Nephron (organoid): ENCODE measurements around the gene GSN.

Experiments
- H3K27ac Mint-ChIP-seq, 3 experiments: 2 replicates each; pipeline ENCODE4 v1.8.0; 2020; ENCODE audit warnings: mixed read lengths in 3 of 3, mild to moderate bottlenecking in 2 of 3, moderate library complexity in 1 of 3
- H3K27me3 Mint-ChIP-seq: 2 replicates; pipeline ENCODE4 v1.8.0; 2021; ENCODE audit warnings: low read depth, mild to moderate bottlenecking, moderate library complexity, mixed read lengths
- H3K36me3 Mint-ChIP-seq: 2 replicates; pipeline ENCODE4 v1.8.0; 2020; ENCODE audit warnings: low read depth, mixed read lengths
- H3K4me1 Mint-ChIP-seq: 2 replicates; pipeline ENCODE4 v1.8.0; 2020; ENCODE audit warnings: mixed read lengths
- H3K4me3 Mint-ChIP-seq, 3 experiments: 2 replicates each; pipeline ENCODE4 v1.8.0; 2020; ENCODE audit warnings: mild to moderate bottlenecking in 3 of 3, mixed read lengths in 3 of 3, moderate library complexity in 2 of 3
- H3K9me3 Mint-ChIP-seq: 2 replicates; pipeline ENCODE4 v1.8.0; 2020; ENCODE audit warnings: mixed read lengths
- TF ChIP-seq, protein P1 (sequence below), 3 experiments: fragments of 200-600 bp; sonication (generic); IDR thresholded peaks; one replicate each; pipeline ENCODE4 v1.5.0; 2021; ENCODE audit warnings: antibody characterized with exemption in 3 of 3; ENCODE audit not compliant: unreplicated experiment in 3 of 3

Gene GSN

DNA sequence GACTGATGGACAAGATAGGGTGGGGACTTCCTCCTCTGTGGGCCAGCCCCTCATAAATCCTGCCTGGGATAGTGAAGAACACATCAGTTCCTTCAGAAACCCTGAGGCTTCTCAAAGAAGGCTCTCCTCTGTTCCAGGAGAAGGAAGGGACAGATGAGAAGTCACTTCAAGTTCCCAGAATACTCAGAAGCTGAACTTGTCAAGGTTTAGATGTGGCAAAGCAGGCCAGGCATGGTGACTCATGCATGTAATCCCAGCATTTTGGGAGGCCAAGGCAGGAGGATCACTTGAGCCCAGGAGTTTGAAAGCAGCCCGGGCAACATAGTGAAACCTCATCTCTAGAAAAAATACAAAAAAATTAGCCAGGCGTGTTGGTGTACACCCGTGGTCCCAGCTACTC is 63.6 kb downstream of the GSN start:
- peaks cover 26% of the 10 kb centered on the region for H3K36me3 Mint-ChIP-seq
- no peak overlapping the region for H3K4me3 Mint-ChIP-seq
- H3K27me3 Mint-ChIP-seq: no peaks in the 10 kb centered on the region
- no peak overlapping the region for H3K27ac Mint-ChIP-seq
- H3K4me1 Mint-ChIP-seq: no peaks in the 10 kb centered on the region
- no peaks in the 10 kb centered on the region for H3K9me3 Mint-ChIP-seq
- TF ChIP-seq, protein P1, sequence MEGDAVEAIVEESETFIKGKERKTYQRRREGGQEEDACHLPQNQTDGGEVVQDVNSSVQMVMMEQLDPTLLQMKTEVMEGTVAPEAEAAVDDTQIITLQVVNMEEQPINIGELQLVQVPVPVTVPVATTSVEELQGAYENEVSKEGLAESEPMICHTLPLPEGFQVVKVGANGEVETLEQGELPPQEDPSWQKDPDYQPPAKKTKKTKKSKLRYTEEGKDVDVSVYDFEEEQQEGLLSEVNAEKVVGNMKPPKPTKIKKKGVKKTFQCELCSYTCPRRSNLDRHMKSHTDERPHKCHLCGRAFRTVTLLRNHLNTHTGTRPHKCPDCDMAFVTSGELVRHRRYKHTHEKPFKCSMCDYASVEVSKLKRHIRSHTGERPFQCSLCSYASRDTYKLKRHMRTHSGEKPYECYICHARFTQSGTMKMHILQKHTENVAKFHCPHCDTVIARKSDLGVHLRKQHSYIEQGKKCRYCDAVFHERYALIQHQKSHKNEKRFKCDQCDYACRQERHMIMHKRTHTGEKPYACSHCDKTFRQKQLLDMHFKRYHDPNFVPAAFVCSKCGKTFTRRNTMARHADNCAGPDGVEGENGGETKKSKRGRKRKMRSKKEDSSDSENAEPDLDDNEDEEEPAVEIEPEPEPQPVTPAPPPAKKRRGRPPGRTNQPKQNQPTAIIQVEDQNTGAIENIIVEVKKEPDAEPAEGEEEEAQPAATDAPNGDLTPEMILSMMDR (IDR thresholded peaks at IDR 0.05; ENCODE audit: unreplicated experiment in 3 of 3): no peak

DNA sequence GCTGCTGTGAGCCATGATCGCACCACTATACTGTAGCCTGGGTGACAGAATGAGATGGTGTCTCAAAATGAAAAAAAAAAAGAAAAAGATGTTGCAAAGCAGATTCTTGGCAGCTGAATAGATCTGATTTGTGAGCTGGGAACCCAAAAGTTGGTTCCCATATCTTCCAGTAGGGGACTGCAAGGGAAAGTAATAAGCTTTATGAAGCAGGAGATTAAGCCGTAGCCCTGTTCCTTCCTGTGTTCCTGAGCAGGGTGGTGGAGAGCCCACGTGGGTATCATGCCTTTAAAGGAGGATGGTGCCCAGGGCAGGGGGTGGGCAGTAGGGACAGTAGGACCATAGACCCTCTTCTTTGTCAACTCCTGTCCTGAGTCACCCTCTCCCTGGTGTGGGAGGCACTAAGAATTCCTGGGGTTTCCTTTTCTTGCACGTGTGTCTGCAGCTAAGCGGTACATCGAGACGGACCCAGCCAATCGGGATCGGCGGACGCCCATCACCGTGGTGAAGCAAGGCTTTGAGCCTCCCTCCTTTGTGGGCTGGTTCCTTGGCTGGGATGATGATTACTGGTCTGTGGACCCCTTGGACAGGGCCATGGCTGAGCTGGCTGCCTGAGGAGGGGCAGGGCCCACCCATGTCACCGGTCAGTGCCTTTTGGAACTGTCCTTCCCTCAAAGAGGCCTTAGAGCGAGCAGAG is 64.2 kb downstream of the GSN start:
- Mint-ChIP-seq H3K4me3 (no peak overlapping the region), H3K36me3 (peaks cover 26% of the 10 kb centered on the region), H3K27me3 (no peaks in the 10 kb centered on the region), H3K27ac (no peak overlapping the region), H3K4me1 (no peaks in the 10 kb centered on the region), H3K9me3 (no peaks in the 10 kb centered on the region)
- TF ChIP-seq, protein P1 (IDR thresholded peaks at IDR 0.05; ENCODE audit: unreplicated experiment in 3 of 3): peak in 1 of 3 experiments; percentile 26

- H3K9me3 Mint-ChIP-seq: no peaks in the 10 kb centered on the region
- H3K4me1 Mint-ChIP-seq: no peaks in the 10 kb centered on the region
- no peaks in the 10 kb centered on the region for H3K27me3 Mint-ChIP-seq
- H3K36me3 Mint-ChIP-seq: peaks cover 24% of the 10 kb centered on the region
- TF ChIP-seq, protein P1 (IDR thresholded peaks at IDR 0.05; ENCODE audit: unreplicated experiment in 3 of 3): no peak
- no peak overlapping the region for H3K27ac Mint-ChIP-seq
- H3K4me3 Mint-ChIP-seq: no peak overlapping the region
These were observed 66.2 kb downstream of the GSN start for GRCh38 chr9:121333950-121334773.

- Mint-ChIP-seq H3K27me3 (no peaks in the 10 kb centered on the region), H3K36me3 (peaks cover 5% of the 10 kb centered on the region), H3K9me3 (no peaks in the 10 kb centered on the region), H3K27ac (no peak overlapping the region), H3K4me3 (no peak overlapping the region), H3K4me1 (no peaks in the 10 kb centered on the region)
- TF ChIP-seq, protein P1 (IDR thresholded peaks at IDR 0.05; ENCODE audit: unreplicated experiment in 3 of 3): no peak
These were observed 68.7 kb downstream of the GSN start for GRCh38 chr9:121336665-121337064.

DNA sequence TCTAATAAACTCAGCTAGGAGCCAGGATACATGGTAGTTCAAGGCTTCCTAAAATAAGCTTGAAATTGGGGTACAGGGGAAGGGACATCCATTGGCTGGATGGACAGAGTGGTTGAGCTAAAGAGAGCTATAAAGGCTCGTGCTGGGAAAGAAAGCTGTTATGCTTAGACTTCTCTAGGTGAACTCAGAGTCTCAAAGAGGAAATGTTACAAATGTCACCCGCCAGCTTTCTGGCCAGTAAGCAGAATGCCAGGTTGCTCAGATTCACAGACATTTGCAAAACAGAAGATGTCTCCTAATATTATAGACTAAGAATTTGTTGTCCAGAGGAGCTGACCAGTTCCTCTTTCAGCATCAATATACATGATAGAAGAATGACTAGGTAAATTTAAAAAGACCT is 71.5 kb downstream of the GSN start:
- H3K36me3 Mint-ChIP-seq: peaks cover 3% of the 10 kb centered on the region
- H3K9me3 Mint-ChIP-seq: no peaks in the 10 kb centered on the region
- no peaks in the 10 kb centered on the region for H3K27me3 Mint-ChIP-seq
- H3K4me1 Mint-ChIP-seq: peaks cover 5% of the 10 kb centered on the region
- H3K27ac Mint-ChIP-seq: no peak overlapping the region
- H3K4me3 Mint-ChIP-seq: no peak overlapping the region
- TF ChIP-seq, protein P1 (IDR thresholded peaks at IDR 0.05; ENCODE audit: unreplicated experiment in 3 of 3): no peak
